Esophagus squamous epithelium (tissue), 5 donors: ENCODE data around the gene F3. TPM values are rescaled to one million over a fixed set of nuclear protein-coding genes. Genes with fewer than 3 reads are reported as not detected.

ENCODE experiments used
- DNase-seq: peaks from one replicate; lab custom pipeline; 2025; lab: John Stamatoyannopoulos, UW
- H3K27ac ChIP-seq, 4 donors: fragments of 200-600 bp; sonication (generic); one replicate each; pipeline ENCODE4 v1.5.1; 2016 to 2019; ENCODE audit warnings: mild to moderate bottlenecking in 1 of 4
- H3K27me3 ChIP-seq, 4 donors: fragments of 200-600 bp; sonication (generic); 1 replicate in 3 of 4; 2 replicates in 1 of 4; pipeline versions ENCODE4 v1.5.1 to v1.6.0; 2017 to 2021; ENCODE audit warnings: antibody characterized with exemption in 1 of 4
- H3K36me3 ChIP-seq, 3 donors: fragments of 200-600 bp; sonication (generic); one replicate each; pipeline ENCODE4 v1.5.1; 2016 to 2019
- H3K4me1 ChIP-seq, 3 donors: fragments of 200-600 bp; sonication (generic); one replicate each; pipeline ENCODE4 v1.5.1; 2017 to 2019
- H3K4me3 ChIP-seq, 4 donors: fragments of 200-600 bp; sonication (generic); 1 replicate in 3 of 4; 2 replicates in 1 of 4; pipeline ENCODE4 v1.5.1; 2016 to 2019; ENCODE audit warnings: mild to moderate bottlenecking in 2 of 4, moderate library complexity in 1 of 4
- H3K9me3 ChIP-seq, 3 donors: fragments of 200-600 bp; sonication (generic); one replicate each; pipeline ENCODE4 v1.5.1; 2016 to 2019
- CTCF ChIP-seq, 6 experiments: fragments of 450-650 bp in 4 of 6; fragments of 200-600 bp in 2 of 6; sonication (generic) in 2 of 6; IDR thresholded peaks; one replicate each; pipeline ENCODE4 v1.5.1; 2016 to 2019; ENCODE audit warnings: antibody characterized with exemption in 6 of 6, mild to moderate bottlenecking in 4 of 6, moderate library complexity in 4 of 6
- POLR2A ChIP-seq, 4 donors: fragments of 450-650 bp; IDR thresholded peaks; one replicate each; pipeline ENCODE4 v1.6.1; 2017; ENCODE audit warnings: antibody characterized with exemption in 4 of 4, mild to moderate bottlenecking in 4 of 4, moderate library complexity in 3 of 4
- WGBS, 2 donors: methylation state at CpG; one replicate each; pipeline ENCODE4 v1.1.5; 2018; 5-methylcytosine and 5-hydroxymethylcytosine counted together
- intact Hi-C: fragments of 100-400 bp; cut with DNase I; formaldehyde crosslinking; loops from one replicate; pipeline ENCODE4 v1.15.0; 2022
- total RNA-seq, 4 donors: library from RNA; depleted of rRNA; stranded (reverse); fragments of >200 nt; gene quantifications; one replicate each; pipeline ENCODE4 v1.1.0, GENCODE V29; 2016
- donor health status: DM: yes; HTN: yes; CAD: no.

Gene F3
- total RNA-seq, 4 donors from 2014 or later = 38.9 to 144 (median 59.5) TPM

- H3K4me1 ChIP-seq = peaks cover 8 to 65% (median 13%) of the 10 kb centered on the region in 3 donors
- intact Hi-C loops = no loop called here
- peak overlapping the region in 1 of 4 donors; percentile 95 for H3K4me3 ChIP-seq
- peaks cover 0 to under 1% (median 0%) of the 10 kb centered on the region in 3 donors for H3K36me3 ChIP-seq
- 37 to 56% methylated on average over 3 to 4 of the region's 4 CpGs for WGBS, 2 donors
- H3K27me3 ChIP-seq = peaks cover 0 to 72% (median 0%) of the 10 kb centered on the region in 4 donors
- DNase-seq = no peak
- TF ChIP-seq POLR2A (IDR thresholded peaks at IDR 0.05) = no peak
- no peak for TF ChIP-seq CTCF (IDR thresholded peaks at IDR 0.05)
- no peaks in the 10 kb centered on the region for H3K9me3 ChIP-seq
- H3K27ac ChIP-seq = peak overlapping the region in 3 of 4 donors; percentile 69 to 93 (median 91)
These were observed 2.5 kb upstream of the F3 start for GRCh38 chr1:94543893-94544635.

GRCh38 chr1:94543001-94543400 is 1.4 kb upstream of the F3 start:
- no peak for TF ChIP-seq POLR2A (IDR thresholded peaks at IDR 0.05)
- TF ChIP-seq CTCF (IDR thresholded peaks at IDR 0.05) = no peak
- peaks cover 0 to 75% (median 0%) of the 10 kb centered on the region in 4 donors for H3K27me3 ChIP-seq
- peak overlapping the region; percentile 88 to 97 (median 92) for H3K27ac ChIP-seq
- intact Hi-C loops = no loop called here
- 0 to 5% methylated on average over 1 of the region's 1 CpG for WGBS, 2 donors
- no peak for DNase-seq
- H3K4me1 ChIP-seq = peaks cover 8 to 76% (median 13%) of the 10 kb centered on the region in 3 donors
- H3K36me3 ChIP-seq = peaks cover 0 to 11% (median 0%) of the 10 kb centered on the region in 3 donors
- H3K4me3 ChIP-seq = peak overlapping the region; percentile 65 to 95 (median 75)
- H3K9me3 ChIP-seq = no peaks in the 10 kb centered on the region

- H3K36me3 ChIP-seq = peaks cover 0 to 12% (median 0%) of the 10 kb centered on the region in 3 donors
- intact Hi-C loops = no loop called here
- H3K27ac ChIP-seq = peak overlapping the region; percentile 88 to 97 (median 92)
- H3K9me3 ChIP-seq = no peaks in the 10 kb centered on the region
- WGBS, 2 donors = 0 to 2% methylated on average over 3 to 5 of the region's 26 CpGs
- no peak for DNase-seq
- TF ChIP-seq CTCF (IDR thresholded peaks at IDR 0.05) (no peak), POLR2A (IDR thresholded peaks at IDR 0.05) (no peak)
- H3K4me1 ChIP-seq = peaks cover 8 to 79% (median 13%) of the 10 kb centered on the region in 3 donors
- H3K4me3 ChIP-seq = peak overlapping the region; percentile 65 to 95 (median 75)
- H3K27me3 ChIP-seq = peaks cover 0 to 75% (median 0%) of the 10 kb centered on the region in 4 donors
These were observed 720 bp upstream of the F3 start for GRCh38 chr1:94542088-94542870.

- H3K4me3 ChIP-seq = peak overlapping the region; percentile 65 to 95 (median 75)
- TF ChIP-seq POLR2A (IDR thresholded peaks at IDR 0.05) (no peak), CTCF (IDR thresholded peaks at IDR 0.05) (no peak)
- DNase-seq = no peak
- intact Hi-C loops = no loop called here
- peak overlapping the region; percentile 88 to 97 (median 92) for H3K27ac ChIP-seq
- 18 to 25% methylated on average over 19 to 23 of the region's 23 CpGs for WGBS, 2 donors
- H3K9me3 ChIP-seq = no peaks in the 10 kb centered on the region
- H3K4me1 ChIP-seq = peaks cover 8 to 79% (median 13%) of the 10 kb centered on the region in 3 donors
- H3K36me3 ChIP-seq = peaks cover 0 to 22% (median 0%) of the 10 kb centered on the region in 3 donors
- H3K27me3 ChIP-seq = peaks cover 0 to 71% (median 0%) of the 10 kb centered on the region in 4 donors
These were observed 916 bp downstream of the F3 start for GRCh38 chr1:94540440-94541245.
